ENCODE data around the gene UTS2R. TPM values are rescaled to one million over a fixed set of nuclear protein-coding genes. Genes with fewer than 3 reads are reported as not detected.

UTS2R gene
- polyA plus RNA-seq, 1 donor (not counting 4 experiments of a cell fraction or from before 2014, with no cell fraction given): not detected

- Histone ChIP-seq H3K79me2 (ENCODE audit: control insufficient read depth, insufficient read depth, low read length) (no peaks in the 10 kb centered on the region), H3K4me1 (ENCODE audit: control insufficient read depth, extremely low read depth, insufficient read depth, low read length) (no peaks in the 10 kb centered on the region), H3K9me1 (ENCODE audit: control insufficient read depth, extremely low read depth, insufficient read depth, low read length) (no peaks in the 10 kb centered on the region), H2AFZ (ENCODE audit: control insufficient read depth, low read length) (no peak overlapping the region), H3K4me2 (ENCODE audit: control insufficient read depth, extremely low read depth, insufficient read depth, low read depth, low read length) (no peak overlapping the region), H3K27me3 (ENCODE audit: control insufficient read depth, extremely low read depth, insufficient read depth, low read length) (peaks cover 75% of the 10 kb centered on the region), H3K9me3 (ENCODE audit: control insufficient read depth, low read depth, low read length) (no peaks in the 10 kb centered on the region), H4K20me1 (ENCODE audit: control insufficient read depth, extremely low read depth, insufficient read depth, low read length) (no peaks in the 10 kb centered on the region), H3K36me3 (ENCODE audit: control insufficient read depth in 2 of 2, extremely low read depth in 1 of 2, insufficient read depth in 2 of 2, low read length in 2 of 2) (no peaks in the 10 kb centered on the region), H3K9ac (ENCODE audit: control insufficient read depth, extremely low read depth, insufficient read depth, low read length) (no peak overlapping the region), H3K27ac (ENCODE audit: control insufficient read depth, insufficient read depth, low read length) (no peak overlapping the region), H3K4me3 (ENCODE audit: control insufficient read depth in 2 of 3, extremely low read depth in 1 of 3, insufficient read depth in 2 of 3, low read depth in 1 of 3, low read length in 3 of 3) (no peak overlapping the region)
- TF ChIP-seq CTCF (optimal IDR thresholded peaks at IDR 0.05 in 1 of 3, IDR thresholded peaks at IDR 0.05 in 1 of 3, conservative IDR thresholded peaks at IDR 0.05 in 1 of 3; ENCODE audit: extremely low read depth in 1 of 3, insufficient read depth in 2 of 3, low read length in 3 of 3) (no peak), EZH2 (IDR thresholded peaks at IDR 0.05; ENCODE audit: low read length) (no peak)
- no peak for FAIRE-seq
- dilution Hi-C loops (cut with MboI; ENCODE audit: extremely low pct_ligation_motif_present, low sequenced_read_pairs): no loop called here
- DNase-seq (ENCODE audit: low read depth, low spot score): no peak
These were observed 6.6 kb downstream of the UTS2R start for GRCh38 chr17:82377924-82378740.

- Histone ChIP-seq H4K20me1 (ENCODE audit: control insufficient read depth, extremely low read depth, insufficient read depth, low read length) (no peaks in the 10 kb centered on the region), H2AFZ (ENCODE audit: control insufficient read depth, low read length) (no peak overlapping the region), H3K79me2 (ENCODE audit: control insufficient read depth, insufficient read depth, low read length) (no peaks in the 10 kb centered on the region), H3K4me2 (ENCODE audit: control insufficient read depth, extremely low read depth, insufficient read depth, low read depth, low read length) (no peak overlapping the region), H3K27ac (ENCODE audit: control insufficient read depth, insufficient read depth, low read length) (no peak overlapping the region), H3K4me3 (ENCODE audit: control insufficient read depth in 2 of 3, extremely low read depth in 1 of 3, insufficient read depth in 2 of 3, low read depth in 1 of 3, low read length in 3 of 3) (no peak overlapping the region), H3K9me1 (ENCODE audit: control insufficient read depth, extremely low read depth, insufficient read depth, low read length) (no peaks in the 10 kb centered on the region), H3K27me3 (ENCODE audit: control insufficient read depth, extremely low read depth, insufficient read depth, low read length) (peaks cover 76% of the 10 kb centered on the region), H3K36me3 (ENCODE audit: control insufficient read depth in 2 of 2, extremely low read depth in 1 of 2, insufficient read depth in 2 of 2, low read length in 2 of 2) (no peaks in the 10 kb centered on the region), H3K9ac (ENCODE audit: control insufficient read depth, extremely low read depth, insufficient read depth, low read length) (no peak overlapping the region), H3K9me3 (ENCODE audit: control insufficient read depth, low read depth, low read length) (no peaks in the 10 kb centered on the region), H3K4me1 (ENCODE audit: control insufficient read depth, extremely low read depth, insufficient read depth, low read length) (no peaks in the 10 kb centered on the region)
- no peak for TF ChIP-seq EZH2 (IDR thresholded peaks at IDR 0.05; ENCODE audit: low read length)
- TF ChIP-seq CTCF (optimal IDR thresholded peaks at IDR 0.05 in 1 of 3, IDR thresholded peaks at IDR 0.05 in 1 of 3, conservative IDR thresholded peaks at IDR 0.05 in 1 of 3; ENCODE audit: extremely low read depth in 1 of 3, insufficient read depth in 2 of 3, low read length in 3 of 3): no peak
- DNase-seq (ENCODE audit: low read depth, low spot score) (no peak), FAIRE-seq (no peak)
- dilution Hi-C loops (cut with MboI; ENCODE audit: extremely low pct_ligation_motif_present, low sequenced_read_pairs): no loop called here
These were observed 7.1 kb downstream of the UTS2R start for GRCh38 chr17:82378741-82379021.
